Activated CD8-positive, alpha-beta T cell treated with anti-CD3 and anti-CD28 coated beads for 36 hours (primary cell): Measurements from ENCODE around the gene NR1I3. TPM values are rescaled to one million over a fixed set of nuclear protein-coding genes. Genes with fewer than 3 reads are reported as not detected.

Source experiments
- ATAC-seq: fragments of 200-7000 bp; cut with Tn5 transposase; one replicate; pipeline ENCODE4 v1.10.0; 2021; ENCODE audit warnings: mild to moderate bottlenecking, moderate library complexity
- CTCF ChIA-PET: fragments of 350-600 bp; sonication (Branson Sonifier 250); formaldehyde crosslinking; loops from one replicate; lab custom pipeline; 2021; ENCODE audit warnings: antibody characterized with exemption; lab: Charles Lee
- POLR2A ChIA-PET: fragments of 350-600 bp; sonication (Branson Sonifier 250); formaldehyde crosslinking; loops from one replicate; lab custom pipeline; 2021; ENCODE audit warnings: antibody characterized with exemption; lab: Charles Lee
- DNase-seq: peaks from one replicate; pipeline ENCODE4 v3.0.0-alpha.2; 2020
- H3K27ac Mint-ChIP-seq: one replicate; pipeline ENCODE4 v1.8.0; 2021; ENCODE audit warnings: mild to moderate bottlenecking, mixed read lengths
- H3K27me3 Mint-ChIP-seq: one replicate; pipeline ENCODE4 v1.8.0; 2021; ENCODE audit warnings: mixed read lengths
- H3K36me3 Mint-ChIP-seq: one replicate; pipeline ENCODE4 v1.8.0; 2021; ENCODE audit warnings: low read depth, mixed read lengths
- H3K4me1 Mint-ChIP-seq: one replicate; pipeline ENCODE4 v1.8.0; 2021; ENCODE audit warnings: low read depth, mixed read lengths
- H3K4me3 Mint-ChIP-seq: one replicate; pipeline ENCODE4 v1.8.0; 2021; ENCODE audit warnings: mild to moderate bottlenecking, moderate library complexity, mixed read lengths
- H3K9me3 Mint-ChIP-seq: one replicate; pipeline ENCODE4 v1.8.0; 2021; ENCODE audit warnings: mixed read lengths
- CTCF ChIP-seq: fragments of 200-600 bp; IDR thresholded peaks from one replicate; pipeline ENCODE4 v1.8.0; 2022; ENCODE audit warnings: antibody characterized with exemption, mild to moderate bottlenecking
- intact Hi-C: fragments of 100-400 bp; cut with micrococcal nuclease; formaldehyde crosslinking; loops from one replicate; pipeline ENCODE4 v1.10.0; 2022
- total RNA-seq, 2 experiments: library from RNA; stranded (reverse); gene quantifications; one replicate each; pipeline ENCODE4 v1.2.3, GENCODE V29; 2021

Gene NR1I3
- total RNA-seq, 2 experiments from 2014 or later: not detected

DNA sequence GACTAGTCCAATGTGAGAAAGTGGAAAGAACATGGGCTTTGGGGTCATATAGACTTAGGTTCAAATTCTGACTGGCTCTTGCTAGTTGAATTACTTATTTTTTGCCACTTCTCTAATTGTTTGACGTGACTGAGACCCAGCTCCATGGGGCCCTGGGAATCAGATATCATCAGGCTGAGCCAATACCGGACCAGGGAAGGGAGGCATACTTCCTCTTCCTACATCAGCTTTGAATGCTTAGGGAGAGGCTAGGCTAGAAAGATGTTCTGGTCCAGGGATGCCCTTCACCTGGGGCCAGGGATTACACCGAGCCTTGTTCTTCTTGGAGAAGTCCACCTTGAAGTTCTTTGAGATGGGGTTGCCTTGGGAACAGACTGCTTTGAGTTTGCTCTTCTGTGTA is 3.7 kb upstream of the NR1I3 start:
- CTCF ChIA-PET: no interaction called here
- no peak for ATAC-seq
- H3K36me3 Mint-ChIP-seq: no peaks in the 10 kb centered on the region
- H3K27ac Mint-ChIP-seq: no peak overlapping the region
- no peak overlapping the region for H3K4me3 Mint-ChIP-seq
- no peak for TF ChIP-seq CTCF
- H3K27me3 Mint-ChIP-seq: peaks cover 12% of the 10 kb centered on the region
- POLR2A ChIA-PET: interaction anchor here (1.4 kb wide), 1 partner anchor 15 kb away, joined by 3 read pairs; no protein-coding TSS in a partner anchor
- H3K9me3 Mint-ChIP-seq: no peaks in the 10 kb centered on the region
- DNase-seq: no peak
- intact Hi-C loops: no loop called here
- H3K4me1 Mint-ChIP-seq: no peaks in the 10 kb centered on the region

GRCh38 chr1:161235957-161236775 is 1.8 kb downstream of the NR1I3 start:
- intact Hi-C loops: no loop called here
- H3K27ac Mint-ChIP-seq: no peak overlapping the region
- no peaks in the 10 kb centered on the region for H3K4me1 Mint-ChIP-seq
- no peak for DNase-seq
- no peaks in the 10 kb centered on the region for H3K9me3 Mint-ChIP-seq
- no peak overlapping the region for H3K4me3 Mint-ChIP-seq
- CTCF ChIA-PET: interaction anchor here (0.7 to 4.3 kb wide), 5 partner anchors 9 to 146 kb away, joined by 3 to 29 read pairs (median 4); partner anchors contain the start of gene TOMM40L
- ATAC-seq: no peak
- TF ChIP-seq CTCF: no peak
- peaks cover 6% of the 10 kb centered on the region for H3K27me3 Mint-ChIP-seq
- no peaks in the 10 kb centered on the region for H3K36me3 Mint-ChIP-seq
- POLR2A ChIA-PET: interaction anchor here (1.1 to 1.6 kb wide), 2 partner anchors 24 to 33 kb away, joined by 3 to 4 read pairs; no protein-coding TSS in a partner anchor

DNA sequence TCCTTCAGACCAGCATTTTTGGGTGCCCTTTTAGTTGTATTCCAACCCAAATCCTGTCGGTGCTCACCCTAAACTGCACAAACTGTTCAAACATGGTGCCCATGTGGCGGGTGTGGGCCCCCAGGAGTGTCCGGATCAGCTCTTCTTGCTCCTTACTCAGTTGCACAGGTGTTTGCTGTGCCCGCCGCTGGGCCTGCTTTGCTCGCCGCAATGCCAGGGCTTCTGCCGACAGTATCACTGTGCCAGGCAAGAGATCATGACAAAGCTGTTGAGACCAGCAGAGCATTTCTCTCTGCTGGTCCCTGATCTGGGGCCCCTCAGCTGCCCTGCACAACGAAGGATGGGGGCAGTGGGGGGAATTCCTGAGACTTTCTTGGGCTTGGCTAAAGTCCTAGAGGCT is 4.9 kb downstream of the NR1I3 start:
- Mint-ChIP-seq H3K4me1 (no peaks in the 10 kb centered on the region), H3K36me3 (peaks cover 7% of the 10 kb centered on the region), H3K4me3 (no peak overlapping the region), H3K27me3 (no peaks in the 10 kb centered on the region), H3K27ac (no peak overlapping the region), H3K9me3 (no peaks in the 10 kb centered on the region)
- DNase-seq (no peak), ATAC-seq (no peak)
- intact Hi-C loops: no loop called here
- CTCF ChIA-PET: interaction anchor here (1.5 to 8.9 kb wide), 3 partner anchors 25 to 73 kb away, joined by 5 to 89 read pairs (median 5); partner anchors contain the start of gene PCP4L1
- TF ChIP-seq CTCF: no peak
- POLR2A ChIA-PET: interaction anchor here (1.6 kb wide), 1 partner anchor 9 kb away, joined by 4 read pairs; no protein-coding TSS in a partner anchor

DNA sequence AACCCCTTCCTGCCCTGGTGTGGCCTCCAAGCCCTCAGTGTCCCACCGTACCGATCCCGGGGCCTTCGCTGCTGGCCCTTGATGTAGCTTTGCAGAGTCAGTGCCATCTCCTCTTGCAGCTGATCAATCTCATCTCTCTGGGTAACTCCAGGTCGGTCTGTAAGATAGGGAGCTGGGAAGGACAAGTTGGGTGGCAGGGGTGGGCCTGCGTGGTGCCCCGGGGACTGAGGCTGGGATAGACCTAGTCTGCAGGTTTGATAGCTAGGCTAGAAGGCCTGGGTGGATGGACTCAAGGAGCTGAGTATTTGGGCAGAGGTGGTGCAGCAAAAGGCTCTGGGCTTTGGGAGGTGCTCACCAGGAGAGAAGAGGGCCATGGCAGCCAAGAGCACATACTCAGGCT is 7.2 kb downstream of the NR1I3 start:
- no peak for DNase-seq
- no peak for ATAC-seq
- H3K27ac Mint-ChIP-seq: no peak overlapping the region
- H3K36me3 Mint-ChIP-seq: peaks cover 11% of the 10 kb centered on the region
- H3K4me1 Mint-ChIP-seq: peaks cover 17% of the 10 kb centered on the region
- ChIA-PET CTCF (interaction anchor here (1.4 to 15.8 kb wide), 7 partner anchors 14 to 153 kb away, joined by 4 to 306 read pairs (median 6); partner anchors contain the start of genes ADAMTS4 and NDUFS2), POLR2A (interaction anchor here (0.6 to 1.5 kb wide), 4 partner anchors 12 to 140 kb away, joined by 3 to 5 read pairs (median 4); partner anchors contain the start of gene PCP4L1)
- H3K27me3 Mint-ChIP-seq: no peaks in the 10 kb centered on the region
- no peaks in the 10 kb centered on the region for H3K9me3 Mint-ChIP-seq
- intact Hi-C loops: no loop called here
- H3K4me3 Mint-ChIP-seq: no peak overlapping the region
- no peak for TF ChIP-seq CTCF
